Activated CD4-positive, alpha-beta T cell treated with anti-CD3 and anti-CD28 coated beads, Interleukin-10, Interleukin-2, amounts not matched to agents 100 ng/mL and 50 ng/mL, durations not matched to agents 16 hours and 8 hours (primary cell): Measurements from ENCODE around the gene TMEM266.

Experiments
- DNase-seq: peaks from one replicate; pipeline ENCODE4 v3.0.0-alpha.2; 2020

The TMEM266 gene

GRCh38 chr15:76070192-76070591, 10.4 kb downstream of the TMEM266 start:
- no peak for DNase-seq

DNA sequence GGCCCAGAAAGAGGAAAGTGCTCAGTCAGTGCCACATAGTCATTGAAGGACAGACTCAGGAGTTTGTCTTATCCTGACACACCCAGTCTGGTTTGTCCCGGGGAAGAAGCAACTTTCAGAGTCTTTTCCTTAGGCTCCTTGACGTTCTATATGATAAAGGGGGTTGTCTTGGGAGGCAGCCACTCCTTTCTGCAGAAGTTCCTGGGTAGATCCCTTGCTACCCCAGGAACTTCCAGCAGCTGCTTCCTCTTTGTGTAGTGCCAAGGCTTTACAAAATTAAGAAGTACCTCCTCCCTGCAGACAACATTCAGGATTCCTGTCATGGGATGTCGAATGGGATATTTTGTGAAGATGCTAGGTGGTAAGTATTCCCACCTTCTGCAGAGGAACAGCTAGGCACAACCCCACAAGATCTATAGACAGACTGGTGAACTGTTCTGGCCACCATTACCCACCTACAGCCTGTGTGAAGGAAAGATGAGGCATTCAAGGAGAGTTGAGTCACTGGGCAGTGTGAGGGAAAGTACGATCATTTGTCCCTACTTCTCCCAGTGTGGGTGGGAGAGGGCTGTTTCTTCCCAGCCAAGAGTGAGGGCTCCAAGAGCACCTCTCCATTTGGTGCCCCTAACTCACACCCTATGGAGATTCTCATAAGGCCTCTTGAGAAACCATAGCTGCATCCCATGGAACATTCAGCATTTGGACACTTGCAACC, 11.3 kb downstream of the TMEM266 start:
- no peak for DNase-seq

GRCh38 chr15:76071806-76072205, 12.0 kb downstream of the TMEM266 start:
- DNase-seq: no peak

- no peak for DNase-seq
These were observed 13.8 kb downstream of the TMEM266 start for GRCh38 chr15:76073554-76073953.

DNA sequence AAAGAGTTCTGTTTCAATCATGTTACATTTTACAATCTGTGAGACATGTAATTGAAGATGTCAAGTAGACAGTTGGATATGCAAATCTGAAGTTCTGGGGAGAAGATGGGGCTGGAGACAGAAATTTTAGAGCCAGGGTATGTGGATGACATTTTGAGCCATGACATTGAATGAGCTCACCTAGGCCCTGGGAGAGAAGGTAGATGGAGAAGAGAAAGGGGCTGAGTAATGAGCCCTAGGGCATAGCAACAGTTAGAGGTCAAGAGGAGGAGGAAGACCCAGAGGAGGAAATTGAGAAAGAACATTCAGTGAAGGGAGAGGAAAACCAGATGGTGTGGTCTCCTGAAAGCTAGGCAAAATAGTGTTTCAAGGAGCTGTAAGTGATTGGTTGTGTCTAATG, 15.3 kb downstream of the TMEM266 start:
- no peak for DNase-seq

DNA sequence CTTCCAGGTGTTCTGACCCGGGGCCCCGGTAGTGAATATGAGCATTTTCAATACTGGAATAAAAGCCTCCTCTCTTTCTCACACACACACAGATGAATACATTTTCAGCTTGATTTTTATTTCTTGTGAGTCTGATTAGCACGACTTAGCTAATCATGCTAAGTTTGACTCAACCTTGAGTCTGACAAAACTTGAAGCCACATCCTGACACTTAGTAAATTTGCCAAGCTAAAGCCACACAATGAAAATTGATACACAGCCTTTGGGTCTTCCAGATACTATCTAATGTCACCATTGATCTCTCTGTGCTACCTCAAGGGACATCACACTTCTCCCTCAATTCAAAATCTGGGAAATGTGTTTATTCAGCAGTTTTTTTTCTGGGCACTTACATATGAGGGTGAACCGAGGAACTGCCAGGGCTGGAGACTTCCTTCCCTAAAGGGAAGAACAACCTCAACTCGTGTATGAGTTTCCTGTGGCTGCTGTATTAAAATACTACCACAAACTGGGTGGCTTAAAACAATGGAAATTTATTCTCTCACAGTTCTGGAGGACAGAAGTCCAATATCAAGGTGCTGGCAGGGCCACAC, 18.6 kb downstream of the TMEM266 start:
- no peak for DNase-seq

DNA sequence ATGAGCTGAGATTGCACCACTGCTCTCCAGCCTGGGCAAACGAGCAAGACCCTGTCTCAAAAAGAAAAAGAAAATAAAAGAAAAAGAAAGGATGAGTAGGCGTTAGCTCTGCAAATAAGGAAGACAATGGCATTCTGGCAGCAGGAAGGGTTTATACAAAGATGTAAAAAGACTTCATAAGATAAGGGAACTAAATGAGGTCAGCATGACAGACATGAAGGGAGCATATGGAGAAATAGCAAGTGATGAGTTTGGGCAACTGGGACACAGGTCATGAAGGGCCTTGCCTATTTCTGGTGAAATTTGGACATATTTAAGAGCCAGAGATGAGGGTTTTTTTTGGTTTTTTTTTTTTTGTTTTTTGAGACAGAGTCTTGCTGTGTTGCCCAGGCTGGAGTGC, 24.5 kb downstream of the TMEM266 start:
- no peak for DNase-seq

GRCh38 chr15:76098685-76099084, 38.9 kb downstream of the TMEM266 start:
- no peak for DNase-seq

- no peak for DNase-seq
These were observed 39.6 kb downstream of the TMEM266 start for GRCh38 chr15:76099388-76099787.

GRCh38 chr15:76100361-76100760, 40.6 kb downstream of the TMEM266 start:
- DNase-seq: no peak

GRCh38 chr15:76101655-76102054, 41.9 kb downstream of the TMEM266 start:
- DNase-seq: no peak

DNA sequence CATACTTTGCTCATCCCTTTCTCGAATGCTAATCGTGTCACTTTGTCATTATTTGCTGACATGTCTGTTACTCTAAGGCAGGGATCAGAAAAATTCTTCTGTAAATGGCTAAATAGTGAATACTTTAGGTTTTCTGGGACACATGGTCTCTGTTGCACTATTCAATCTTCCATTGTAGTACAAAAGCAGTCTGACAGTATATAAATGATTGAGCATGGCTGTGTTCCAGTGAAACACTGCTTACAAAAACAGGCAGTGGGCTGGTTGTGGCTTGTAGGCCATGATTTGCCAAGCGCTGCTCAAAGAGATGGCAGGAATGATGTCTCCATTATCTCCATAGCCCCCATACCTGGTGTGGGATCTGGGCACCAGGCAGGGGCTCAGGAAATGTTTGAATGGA, 45.6 kb downstream of the TMEM266 start:
- DNase-seq: no peak

GRCh38 chr15:76105911-76106310, 46.1 kb downstream of the TMEM266 start:
- no peak for DNase-seq

- DNase-seq: no peak
These were observed 47.4 kb downstream of the TMEM266 start for GRCh38 chr15:76107169-76107568.

DNA sequence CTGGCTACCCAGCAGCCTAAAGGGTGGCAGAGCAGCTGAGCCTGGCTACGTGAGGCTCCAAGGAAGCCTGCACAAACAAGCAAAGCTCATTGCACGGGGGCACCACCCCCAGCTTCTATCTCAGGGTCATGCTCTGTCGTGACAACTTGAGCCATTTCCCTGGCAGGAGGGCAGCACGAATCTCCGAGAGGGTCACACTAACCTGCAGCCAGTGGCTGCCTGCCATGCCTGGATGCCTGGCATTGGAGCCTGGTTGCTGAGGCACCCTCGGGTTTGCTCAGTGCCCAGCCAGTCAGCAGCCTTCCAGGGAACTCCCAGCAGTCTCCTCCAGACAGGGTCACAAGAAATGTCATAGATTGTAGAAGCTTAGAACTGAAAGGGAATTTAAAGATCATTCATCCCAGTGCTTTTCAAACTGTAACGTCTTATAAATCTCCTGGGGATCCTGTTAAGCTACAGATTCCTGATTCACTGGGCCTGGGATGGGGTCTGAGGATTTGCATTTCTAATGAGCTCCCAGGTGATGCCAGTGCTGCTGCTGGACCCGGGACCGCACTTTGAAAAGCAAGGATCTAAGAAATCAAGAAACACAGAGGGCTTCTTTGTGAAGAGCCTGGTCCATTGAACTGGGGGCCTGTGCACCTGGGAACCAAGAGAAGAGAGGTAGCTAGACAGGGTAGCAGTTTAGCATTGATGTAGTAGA, 48.4 kb downstream of the TMEM266 start:
- DNase-seq: no peak

DNA sequence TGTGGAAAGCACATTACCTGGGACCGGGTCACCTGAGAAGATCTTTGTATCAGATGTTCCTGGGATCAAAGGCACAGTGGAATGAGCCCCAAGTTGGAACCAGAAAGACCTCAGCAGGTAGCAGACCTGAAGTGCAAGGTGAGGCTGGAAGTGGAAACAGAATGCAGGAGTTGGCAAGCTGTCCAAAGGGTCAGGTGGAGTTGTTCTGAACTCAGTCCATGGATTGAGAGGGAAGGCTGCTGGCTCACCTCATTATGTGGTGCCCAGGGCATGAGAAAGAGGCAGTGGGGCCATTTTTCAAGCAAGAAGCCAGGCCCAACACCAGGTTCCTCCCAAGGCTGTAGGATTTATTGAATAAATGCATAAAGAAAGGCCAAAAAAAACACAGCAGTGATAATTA, 49.3 kb downstream of the TMEM266 start:
- no peak for DNase-seq

DNA sequence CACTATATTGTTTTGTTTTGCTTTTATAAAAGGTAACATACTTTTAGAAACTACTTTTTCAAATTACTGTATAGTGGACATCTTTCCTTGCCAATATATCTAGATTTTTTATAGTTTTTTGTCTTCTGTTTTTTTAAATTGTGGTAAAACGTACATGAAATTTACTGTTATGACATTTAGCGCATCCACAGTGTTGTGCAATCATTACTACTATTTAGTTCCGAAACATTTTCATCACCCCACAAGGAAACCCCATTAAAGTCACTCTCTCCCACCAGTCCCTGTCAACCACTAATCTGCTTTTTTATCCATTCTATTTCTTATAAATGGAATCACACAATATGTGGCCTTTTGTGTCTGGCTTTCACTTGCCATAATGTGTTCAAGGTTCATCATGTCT, 54.8 kb downstream of the TMEM266 start:
- no peak for DNase-seq

- DNase-seq: no peak
These were observed 56.5 kb downstream of the TMEM266 start for GRCh38 chr15:76116138-76116885.

DNA sequence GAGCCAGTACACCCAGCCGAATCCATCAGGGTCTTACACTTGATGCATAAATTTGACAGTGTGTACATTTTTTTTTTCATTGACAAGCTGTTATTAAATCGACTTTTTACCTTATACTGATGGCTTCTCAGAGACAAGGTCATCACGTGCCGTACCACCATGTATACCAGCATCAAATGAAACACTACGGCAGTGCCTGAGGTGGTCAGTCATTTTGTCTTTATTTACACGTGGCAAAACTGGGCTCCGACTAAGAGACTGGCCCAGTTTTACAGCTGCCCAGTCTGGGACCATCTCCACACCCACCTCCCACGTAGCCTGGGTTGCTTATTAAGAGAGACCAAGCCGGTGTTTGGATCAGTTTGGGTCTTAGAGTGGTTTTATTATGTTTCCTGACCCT, 57.4 kb downstream of the TMEM266 start:
- no peak for DNase-seq

- no peak for DNase-seq
These were observed 59.0 kb downstream of the TMEM266 start for GRCh38 chr15:76118767-76119166.

GRCh38 chr15:76123031-76123430, 63.2 kb downstream of the TMEM266 start:
- DNase-seq: no peak

- DNase-seq: no peak
These were observed 67.4 kb downstream of the TMEM266 start for GRCh38 chr15:76127169-76127568.

- no peak for DNase-seq
These were observed 68.1 kb downstream of the TMEM266 start for GRCh38 chr15:76127880-76128279.

DNA sequence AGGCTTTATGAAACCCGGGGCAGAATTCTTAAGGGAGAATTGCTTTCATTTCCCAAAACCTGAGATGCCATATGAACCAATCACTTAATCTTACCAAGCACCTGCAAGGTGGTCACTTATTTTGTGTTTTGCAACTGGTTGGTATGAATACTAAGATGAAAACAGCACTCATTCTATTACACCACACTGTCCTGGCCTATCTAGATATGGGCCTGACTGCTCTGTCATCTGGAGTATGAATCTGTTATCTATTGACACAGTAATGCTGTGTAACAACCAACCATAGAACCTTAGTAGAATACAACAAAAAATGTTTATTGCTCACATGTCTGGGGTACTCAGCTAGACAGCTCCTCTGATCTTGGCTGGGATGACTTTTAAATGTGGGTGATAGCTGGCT, 74.8 kb downstream of the TMEM266 start:
- DNase-seq: no peak
